Thyroid gland (tissue), 4 donors: ENCODE data around the gene FBXL7. TPM values are rescaled to one million over a fixed set of nuclear protein-coding genes. Genes with fewer than 3 reads are reported as not detected.

ENCODE experiments used
- DNase-seq, 2 donors: peaks; one replicate each; pipeline ENCODE4 v3.0.0-alpha.2; 2019
- H3K27ac ChIP-seq, 3 donors: fragments of 200-600 bp; sonication (generic); 1 replicate in 2 of 3; 2 replicates in 1 of 3; pipeline ENCODE4 v1.5.1; 2016 to 2019; ENCODE audit warnings: mild to moderate bottlenecking in 1 of 3, moderate library complexity in 1 of 3
- H3K27me3 ChIP-seq: fragments of 200-600 bp; sonication (generic); one replicate; pipeline ENCODE4 v1.5.1; 2019
- H3K36me3 ChIP-seq, 2 donors: fragments of 200-600 bp; sonication (generic); one replicate each; pipeline ENCODE4 v1.5.1; 2016 to 2019
- H3K4me1 ChIP-seq, 2 donors: fragments of 200-600 bp; sonication (generic); one replicate each; pipeline ENCODE4 v1.5.1; 2017 to 2019
- H3K4me3 ChIP-seq, 3 donors: fragments of 200-600 bp; sonication (generic); replicated peaks in 1 of 3; 1 replicate in 2 of 3; 2 replicates in 1 of 3; pipeline ENCODE4 v1.5.1; 2016; ENCODE audit warnings: mild to moderate bottlenecking in 1 of 3
- H3K9me3 ChIP-seq: fragments of 200-600 bp; sonication (generic); one replicate; pipeline ENCODE4 v1.5.1; 2017
- POLR2A ChIP-seq, 2 donors: fragments of 450-650 bp; IDR thresholded peaks; one replicate each; pipeline ENCODE4 v1.6.1; 2017; ENCODE audit warnings: antibody characterized with exemption in 2 of 2, mild to moderate bottlenecking in 2 of 2, moderate library complexity in 1 of 2
- WGBS, 2 donors: methylation state at CpG; one replicate each; pipeline ENCODE4 v1.1.5; 2017; 5-methylcytosine and 5-hydroxymethylcytosine counted together
- intact Hi-C: fragments of 100-400 bp; cut with DNase I; formaldehyde crosslinking; loops from one replicate; pipeline ENCODE4 v1.15.1; 2023
- total RNA-seq, 4 donors: library from RNA; depleted of rRNA; stranded (reverse); fragments of >200 nt; gene quantifications; one replicate each; pipeline ENCODE4 v1.2.3, GENCODE V29; 2016
- TF ChIP-seq, protein P1 (sequence below), 6 experiments: fragments of 200-600 bp in 3 of 6; fragments of 450-650 bp in 3 of 6; sonication (generic) in 3 of 6; IDR thresholded peaks; one replicate each; pipeline ENCODE4 v1.5.1; 2016 to 2019; ENCODE audit warnings: antibody characterized with exemption in 6 of 6, mild to moderate bottlenecking in 2 of 6, inconsistent platforms in 1 of 6, moderate library complexity in 1 of 6

Gene FBXL7
- total RNA-seq, 4 donors from 2014 or later: 6.4 to 11.8 (median 9.2) TPM

DNA sequence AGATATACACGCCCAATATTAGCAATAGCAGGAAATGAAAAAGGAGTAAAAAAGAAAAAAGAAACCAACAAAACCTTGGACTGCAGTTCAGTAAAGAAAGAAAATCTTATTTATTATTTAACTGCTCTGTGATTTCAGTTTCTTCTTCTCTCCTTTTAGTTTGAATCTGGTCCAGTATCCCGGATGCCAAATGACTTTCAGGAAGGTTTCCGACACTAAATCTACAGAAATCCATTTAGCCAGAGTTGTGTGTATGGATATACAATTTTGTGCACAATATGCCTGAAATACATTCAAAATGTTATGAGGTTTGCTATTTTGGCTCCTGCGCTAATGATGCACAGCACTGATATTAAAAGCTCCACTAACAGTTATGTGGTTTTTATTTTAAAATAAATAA lies 64.5 kb downstream of the FBXL7 start:
- H3K4me3 ChIP-seq: no peak overlapping the region
- intact Hi-C loops: no loop called here
- H3K27ac ChIP-seq: no peak overlapping the region
- no peak for DNase-seq
- H3K4me1 ChIP-seq: no peaks in the 10 kb centered on the region
- TF ChIP-seq, protein P1, sequence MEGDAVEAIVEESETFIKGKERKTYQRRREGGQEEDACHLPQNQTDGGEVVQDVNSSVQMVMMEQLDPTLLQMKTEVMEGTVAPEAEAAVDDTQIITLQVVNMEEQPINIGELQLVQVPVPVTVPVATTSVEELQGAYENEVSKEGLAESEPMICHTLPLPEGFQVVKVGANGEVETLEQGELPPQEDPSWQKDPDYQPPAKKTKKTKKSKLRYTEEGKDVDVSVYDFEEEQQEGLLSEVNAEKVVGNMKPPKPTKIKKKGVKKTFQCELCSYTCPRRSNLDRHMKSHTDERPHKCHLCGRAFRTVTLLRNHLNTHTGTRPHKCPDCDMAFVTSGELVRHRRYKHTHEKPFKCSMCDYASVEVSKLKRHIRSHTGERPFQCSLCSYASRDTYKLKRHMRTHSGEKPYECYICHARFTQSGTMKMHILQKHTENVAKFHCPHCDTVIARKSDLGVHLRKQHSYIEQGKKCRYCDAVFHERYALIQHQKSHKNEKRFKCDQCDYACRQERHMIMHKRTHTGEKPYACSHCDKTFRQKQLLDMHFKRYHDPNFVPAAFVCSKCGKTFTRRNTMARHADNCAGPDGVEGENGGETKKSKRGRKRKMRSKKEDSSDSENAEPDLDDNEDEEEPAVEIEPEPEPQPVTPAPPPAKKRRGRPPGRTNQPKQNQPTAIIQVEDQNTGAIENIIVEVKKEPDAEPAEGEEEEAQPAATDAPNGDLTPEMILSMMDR (IDR thresholded peaks at IDR 0.05): no peak
- TF ChIP-seq POLR2A (IDR thresholded peaks at IDR 0.05): no peak
- WGBS, 2 donors: 86 to 89% methylated on average over 4 of the region's 4 CpGs
- no peaks in the 10 kb centered on the region for H3K27me3 ChIP-seq
- no peaks in the 10 kb centered on the region for H3K36me3 ChIP-seq
- no peaks in the 10 kb centered on the region for H3K9me3 ChIP-seq

DNA sequence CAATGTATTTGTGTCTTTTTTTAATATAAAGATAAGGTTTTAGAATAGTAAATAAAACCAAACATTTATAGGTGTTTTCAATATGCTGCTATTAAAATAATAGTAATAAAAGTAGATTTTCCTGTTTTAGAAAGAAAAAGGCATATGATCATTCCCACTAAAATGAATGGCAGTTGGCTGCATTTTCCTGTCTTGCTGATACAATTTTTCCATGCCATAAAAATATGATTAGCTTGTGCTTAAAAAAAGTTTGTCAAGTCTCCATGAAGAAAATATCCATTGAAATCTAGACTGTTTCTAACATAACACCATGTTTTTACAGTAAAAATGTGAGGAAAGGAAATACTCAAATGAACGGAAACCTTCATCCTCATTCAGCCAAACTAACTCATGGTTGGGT lies 65.0 kb downstream of the FBXL7 start:
- H3K27ac ChIP-seq: no peak overlapping the region
- H3K4me1 ChIP-seq: no peaks in the 10 kb centered on the region
- H3K27me3 ChIP-seq: no peaks in the 10 kb centered on the region
- H3K9me3 ChIP-seq: no peaks in the 10 kb centered on the region
- TF ChIP-seq POLR2A (IDR thresholded peaks at IDR 0.05): no peak
- TF ChIP-seq, protein P1 (IDR thresholded peaks at IDR 0.05): no peak
- no peaks in the 10 kb centered on the region for H3K36me3 ChIP-seq
- H3K4me3 ChIP-seq: no peak overlapping the region
- 93 to 98% methylated on average over 1 of the region's 1 CpG for WGBS, 2 donors
- intact Hi-C loops: no loop called here
- no peak for DNase-seq

DNA sequence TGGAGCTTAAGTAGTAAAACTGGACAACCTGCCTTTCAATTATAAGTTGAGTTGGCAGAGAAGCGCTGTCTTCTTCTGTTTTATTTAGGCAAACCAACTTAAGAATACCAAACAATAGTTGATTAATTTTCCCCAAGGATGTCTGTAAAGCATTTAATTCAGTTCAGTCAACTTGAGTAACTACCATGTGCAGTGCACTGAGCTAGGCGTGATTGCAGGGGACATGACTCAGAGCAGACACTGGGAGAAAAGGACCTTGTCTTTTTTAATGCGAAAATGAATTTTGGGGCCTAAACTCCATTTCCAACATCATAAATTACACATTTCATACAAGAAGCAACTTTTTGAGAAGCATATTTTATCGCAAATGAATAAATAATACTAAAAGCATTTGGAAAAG lies 66.3 kb downstream of the FBXL7 start:
- H3K9me3 ChIP-seq: no peaks in the 10 kb centered on the region
- TF ChIP-seq POLR2A (IDR thresholded peaks at IDR 0.05): no peak
- TF ChIP-seq, protein P1 (IDR thresholded peaks at IDR 0.05): no peak
- no peaks in the 10 kb centered on the region for H3K27me3 ChIP-seq
- no peaks in the 10 kb centered on the region for H3K36me3 ChIP-seq
- no peaks in the 10 kb centered on the region for H3K4me1 ChIP-seq
- WGBS, 2 donors: 94 to 95% methylated on average over 4 of the region's 4 CpGs
- H3K27ac ChIP-seq: no peak overlapping the region
- DNase-seq: no peak
- intact Hi-C loops: no loop called here
- no peak overlapping the region for H3K4me3 ChIP-seq

DNA sequence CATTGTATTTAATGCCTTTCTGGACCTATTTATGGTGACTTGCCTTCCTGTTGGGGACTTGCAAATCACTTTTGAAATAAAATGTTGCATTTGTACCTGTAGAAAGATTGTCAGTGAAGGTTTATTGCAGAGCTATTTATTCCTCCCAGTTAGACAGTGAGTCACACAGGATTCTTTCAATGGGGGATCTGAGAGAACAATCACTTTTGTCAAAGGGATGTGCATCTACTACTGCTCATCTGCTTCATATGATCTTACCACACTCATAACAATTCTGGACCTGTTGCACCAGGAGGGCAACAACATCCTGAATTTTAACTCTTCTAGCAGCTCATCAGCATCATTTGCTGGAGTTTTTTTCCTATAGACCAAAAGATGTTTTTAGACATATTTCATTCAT lies 66.8 kb downstream of the FBXL7 start:
- no peaks in the 10 kb centered on the region for H3K4me1 ChIP-seq
- no peak overlapping the region for H3K27ac ChIP-seq
- H3K4me3 ChIP-seq: no peak overlapping the region
- TF ChIP-seq, protein P1 (IDR thresholded peaks at IDR 0.05): no peak
- no peak for TF ChIP-seq POLR2A (IDR thresholded peaks at IDR 0.05)
- DNase-seq: no peak
- no peaks in the 10 kb centered on the region for H3K27me3 ChIP-seq
- intact Hi-C loops: no loop called here
- H3K36me3 ChIP-seq: no peaks in the 10 kb centered on the region
- no peaks in the 10 kb centered on the region for H3K9me3 ChIP-seq

DNA sequence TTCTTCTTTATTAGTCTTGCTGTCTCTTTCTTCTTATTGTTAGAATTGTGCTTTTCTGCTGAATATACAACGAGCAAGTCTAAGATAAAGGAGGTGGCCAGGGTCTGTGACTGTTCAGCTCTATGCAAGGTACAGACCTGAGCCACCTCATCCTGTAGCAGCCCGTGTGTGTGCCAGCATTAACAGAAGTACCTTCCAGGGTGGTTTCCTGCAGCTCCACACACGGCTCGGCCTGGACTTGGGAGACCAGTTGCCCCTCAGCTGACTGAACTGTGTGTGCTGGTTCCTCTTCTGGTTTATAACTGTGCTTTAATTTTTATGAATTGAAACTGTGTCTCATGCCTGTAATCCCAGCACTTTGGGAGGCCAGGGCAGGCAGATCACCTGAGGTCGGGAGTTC lies 70.5 kb downstream of the FBXL7 start:
- intact Hi-C loops: no loop called here
- Histone ChIP-seq H3K9me3 (no peaks in the 10 kb centered on the region), H3K27me3 (no peaks in the 10 kb centered on the region), H3K4me3 (no peak overlapping the region), H3K36me3 (no peaks in the 10 kb centered on the region), H3K27ac (no peak overlapping the region), H3K4me1 (no peaks in the 10 kb centered on the region)
- TF ChIP-seq, protein P1 (IDR thresholded peaks at IDR 0.05): no peak
- TF ChIP-seq POLR2A (IDR thresholded peaks at IDR 0.05): no peak
- DNase-seq: no peak
- 89 to 97% methylated on average over 5 of the region's 5 CpGs for WGBS, 2 donors
